ENCODE measurements around the gene DCXR. TPM values are rescaled to one million over a fixed set of nuclear protein-coding genes. Genes with fewer than 3 reads are reported as not detected.

Gene DCXR
- total and polyA plus RNA-seq, 2 of the 13 experiments (the other 11 are each of a cell fraction or from before 2014, with no cell fraction given): 287 to 311 TPM

DNA sequence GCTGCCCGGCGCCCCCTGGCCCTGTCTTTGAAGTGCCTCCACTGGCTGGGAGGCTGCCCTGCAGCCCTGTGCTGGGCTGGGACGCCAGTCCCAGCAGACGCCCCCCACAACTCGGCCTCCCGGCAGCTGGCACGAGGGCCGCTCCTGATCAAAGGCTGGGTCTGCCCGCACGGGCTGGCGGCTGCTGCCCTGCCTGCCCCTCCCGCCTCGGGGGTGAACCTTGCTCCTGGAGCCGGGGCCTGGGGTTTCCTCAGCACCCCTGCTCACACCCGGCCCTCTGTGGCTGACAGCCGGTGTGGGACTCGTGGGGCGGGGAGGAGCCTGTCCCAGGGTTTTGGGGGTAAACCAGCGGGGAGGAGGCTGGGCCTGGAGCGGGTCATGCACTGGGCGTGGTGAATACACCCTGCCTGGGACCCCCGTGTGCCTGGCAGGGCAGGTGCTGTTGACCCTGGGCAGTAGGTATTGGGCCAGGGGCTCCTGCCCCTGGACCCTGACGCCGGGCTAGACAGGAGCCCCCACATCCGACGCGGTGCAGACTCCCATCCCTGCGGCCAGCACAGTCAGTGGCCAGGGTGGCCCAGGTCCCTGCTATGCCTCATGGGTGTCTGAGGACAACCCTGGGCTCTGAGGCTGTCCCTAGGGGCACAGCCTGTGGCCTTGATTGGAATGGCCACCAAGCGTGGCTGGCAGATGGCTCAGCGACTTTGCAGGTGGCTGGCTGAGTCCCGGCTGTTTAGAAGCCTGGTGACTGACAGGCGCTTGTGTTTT is 36.5 kb downstream of the DCXR start (continued):
- TF ChIP-seq, protein P1, sequence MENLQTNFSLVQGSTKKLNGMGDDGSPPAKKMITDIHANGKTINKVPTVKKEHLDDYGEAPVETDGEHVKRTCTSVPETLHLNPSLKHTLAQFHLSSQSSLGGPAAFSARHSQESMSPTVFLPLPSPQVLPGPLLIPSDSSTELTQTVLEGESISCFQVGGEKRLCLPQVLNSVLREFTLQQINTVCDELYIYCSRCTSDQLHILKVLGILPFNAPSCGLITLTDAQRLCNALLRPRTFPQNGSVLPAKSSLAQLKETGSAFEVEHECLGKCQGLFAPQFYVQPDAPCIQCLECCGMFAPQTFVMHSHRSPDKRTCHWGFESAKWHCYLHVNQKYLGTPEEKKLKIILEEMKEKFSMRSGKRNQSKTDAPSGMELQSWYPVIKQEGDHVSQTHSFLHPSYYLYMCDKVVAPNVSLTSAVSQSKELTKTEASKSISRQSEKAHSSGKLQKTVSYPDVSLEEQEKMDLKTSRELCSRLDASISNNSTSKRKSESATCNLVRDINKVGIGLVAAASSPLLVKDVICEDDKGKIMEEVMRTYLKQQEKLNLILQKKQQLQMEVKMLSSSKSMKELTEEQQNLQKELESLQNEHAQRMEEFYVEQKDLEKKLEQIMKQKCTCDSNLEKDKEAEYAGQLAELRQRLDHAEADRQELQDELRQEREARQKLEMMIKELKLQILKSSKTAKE (CRISPR knock-in tag; IDR thresholded peaks at IDR 0.05; ENCODE audit: borderline replicate concordance): peak; percentile 97
- TF ChIP-seq, protein P2, sequence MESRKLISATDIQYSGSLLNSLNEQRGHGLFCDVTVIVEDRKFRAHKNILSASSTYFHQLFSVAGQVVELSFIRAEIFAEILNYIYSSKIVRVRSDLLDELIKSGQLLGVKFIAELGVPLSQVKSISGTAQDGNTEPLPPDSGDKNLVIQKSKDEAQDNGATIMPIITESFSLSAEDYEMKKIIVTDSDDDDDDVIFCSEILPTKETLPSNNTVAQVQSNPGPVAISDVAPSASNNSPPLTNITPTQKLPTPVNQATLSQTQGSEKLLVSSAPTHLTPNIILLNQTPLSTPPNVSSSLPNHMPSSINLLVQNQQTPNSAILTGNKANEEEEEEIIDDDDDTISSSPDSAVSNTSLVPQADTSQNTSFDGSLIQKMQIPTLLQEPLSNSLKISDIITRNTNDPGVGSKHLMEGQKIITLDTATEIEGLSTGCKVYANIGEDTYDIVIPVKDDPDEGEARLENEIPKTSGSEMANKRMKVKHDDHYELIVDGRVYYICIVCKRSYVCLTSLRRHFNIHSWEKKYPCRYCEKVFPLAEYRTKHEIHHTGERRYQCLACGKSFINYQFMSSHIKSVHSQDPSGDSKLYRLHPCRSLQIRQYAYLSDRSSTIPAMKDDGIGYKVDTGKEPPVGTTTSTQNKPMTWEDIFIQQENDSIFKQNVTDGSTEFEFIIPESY (CRISPR knock-in tag; IDR thresholded peaks at IDR 0.05): peak; percentile 83
- TF ChIP-seq MTA1 (CRISPR knock-in tag; IDR thresholded peaks at IDR 0.05; ENCODE audit: borderline replicate concordance) (peak; percentile 92), ZNF546 (CRISPR knock-in tag; conservative IDR thresholded peaks at IDR 0.05) (peak; percentile 32; the same call in 1 of the 2 replicates), TRIM22 (IDR thresholded peaks at IDR 0.05) (no peak), IRF2 (CRISPR knock-in tag; IDR thresholded peaks at IDR 0.05) (peak; percentile 90), RFX3 (CRISPR knock-in tag; IDR thresholded peaks at IDR 0.05) (no peak), ZNF710 (CRISPR knock-in tag; IDR thresholded peaks at IDR 0.05; ENCODE audit: borderline replicate concordance) (peak; percentile 87), ZNF629 (CRISPR knock-in tag; conservative IDR thresholded peaks at IDR 0.05) (peak; percentile 67; the same call in 1 of the 2 replicates), POGZ (CRISPR knock-in tag; IDR thresholded peaks at IDR 0.05) (peak; percentile 78), ZNF343 (CRISPR knock-in tag; IDR thresholded peaks at IDR 0.05) (peak; percentile 64; the same call in 1 of the 2 replicates), ZNF354B (CRISPR knock-in tag; IDR thresholded peaks at IDR 0.05) (no peak), SIX4 (CRISPR knock-in tag; IDR thresholded peaks at IDR 0.05) (peak; percentile 72; the same call in 1 of the 2 replicates), FOXP4 (CRISPR knock-in tag; IDR thresholded peaks at IDR 0.05) (peak; percentile 78; the same call in 1 of the 2 replicates)
- TF ChIP-seq, protein P3, sequence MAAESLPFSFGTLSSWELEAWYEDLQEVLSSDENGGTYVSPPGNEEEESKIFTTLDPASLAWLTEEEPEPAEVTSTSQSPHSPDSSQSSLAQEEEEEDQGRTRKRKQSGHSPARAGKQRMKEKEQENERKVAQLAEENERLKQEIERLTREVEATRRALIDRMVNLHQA (CRISPR knock-in tag; IDR thresholded peaks at IDR 0.05): 0 out of 2 replicates have a peak, but pooled peaks have one; percentile 30
- TF ChIP-seq, protein P4, sequence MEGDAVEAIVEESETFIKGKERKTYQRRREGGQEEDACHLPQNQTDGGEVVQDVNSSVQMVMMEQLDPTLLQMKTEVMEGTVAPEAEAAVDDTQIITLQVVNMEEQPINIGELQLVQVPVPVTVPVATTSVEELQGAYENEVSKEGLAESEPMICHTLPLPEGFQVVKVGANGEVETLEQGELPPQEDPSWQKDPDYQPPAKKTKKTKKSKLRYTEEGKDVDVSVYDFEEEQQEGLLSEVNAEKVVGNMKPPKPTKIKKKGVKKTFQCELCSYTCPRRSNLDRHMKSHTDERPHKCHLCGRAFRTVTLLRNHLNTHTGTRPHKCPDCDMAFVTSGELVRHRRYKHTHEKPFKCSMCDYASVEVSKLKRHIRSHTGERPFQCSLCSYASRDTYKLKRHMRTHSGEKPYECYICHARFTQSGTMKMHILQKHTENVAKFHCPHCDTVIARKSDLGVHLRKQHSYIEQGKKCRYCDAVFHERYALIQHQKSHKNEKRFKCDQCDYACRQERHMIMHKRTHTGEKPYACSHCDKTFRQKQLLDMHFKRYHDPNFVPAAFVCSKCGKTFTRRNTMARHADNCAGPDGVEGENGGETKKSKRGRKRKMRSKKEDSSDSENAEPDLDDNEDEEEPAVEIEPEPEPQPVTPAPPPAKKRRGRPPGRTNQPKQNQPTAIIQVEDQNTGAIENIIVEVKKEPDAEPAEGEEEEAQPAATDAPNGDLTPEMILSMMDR (CRISPR knock-in tag; IDR thresholded peaks at IDR 0.05): peak; percentile 52
